ENCODE results near the gene SH3RF3.
A peak's percentile ranks its signal among the peaks of the same experiment; 100 is the strongest.

The SH3RF3 gene

DNA sequence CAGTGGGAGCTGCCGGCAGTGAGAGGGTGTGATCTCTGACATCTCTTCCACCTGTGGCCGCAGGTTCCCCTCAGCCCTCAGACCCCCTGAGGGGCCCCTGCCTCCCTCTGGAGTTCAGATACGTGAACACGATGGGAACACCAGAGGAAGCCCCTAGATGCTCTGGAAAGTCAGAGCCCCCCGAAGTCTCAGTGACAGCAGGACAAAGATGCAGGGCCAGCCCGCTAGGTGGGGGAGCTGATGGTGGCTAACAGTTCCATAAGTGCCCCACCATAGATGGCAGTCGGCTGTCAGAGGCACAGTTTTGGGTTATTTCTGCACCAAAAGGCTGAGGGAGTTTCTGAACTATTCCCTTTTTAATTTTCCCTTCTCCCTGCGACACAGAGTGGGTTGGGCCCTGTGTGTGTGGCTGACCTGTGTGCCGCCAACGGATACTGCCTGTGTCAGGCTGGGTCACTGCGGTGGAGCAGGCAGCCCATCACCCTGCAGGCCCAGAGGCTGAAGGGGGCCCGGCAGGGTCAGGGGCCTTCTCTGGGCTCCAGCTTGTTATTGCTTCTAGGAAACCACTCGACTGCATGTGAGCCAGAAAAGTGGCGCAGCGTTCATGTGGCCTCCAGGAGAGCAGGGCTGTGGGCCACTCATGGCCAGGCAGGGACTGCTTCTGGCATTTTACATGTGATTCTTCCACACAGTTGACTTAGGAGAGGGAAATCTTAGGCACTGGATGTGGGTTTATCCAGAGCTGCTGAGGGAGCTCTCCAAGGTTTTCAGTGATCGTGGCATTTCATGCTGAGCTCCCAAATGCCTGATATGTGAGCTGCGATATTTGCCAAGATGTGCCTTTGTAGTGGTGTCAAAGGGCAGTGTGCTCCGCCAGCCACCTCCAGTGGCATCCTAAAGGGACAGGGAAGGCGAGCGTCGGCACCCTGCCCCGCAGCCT lies 225.1 kb downstream of the SH3RF3 start:
- no peak for DNase-seq (ENCODE audit: low spot score)
- WGBS, 2 donors (ENCODE audit: extremely low coverage in 2 of 2, insufficient read length in 2 of 2, insufficient replicate concordance in 1 of 2): no CpG with 5 or more reads among the region's 22 CpGs
- H3K9ac ChIP-seq (ENCODE audit: low read depth, low read length, poor library complexity): no peak overlapping the region

DNA sequence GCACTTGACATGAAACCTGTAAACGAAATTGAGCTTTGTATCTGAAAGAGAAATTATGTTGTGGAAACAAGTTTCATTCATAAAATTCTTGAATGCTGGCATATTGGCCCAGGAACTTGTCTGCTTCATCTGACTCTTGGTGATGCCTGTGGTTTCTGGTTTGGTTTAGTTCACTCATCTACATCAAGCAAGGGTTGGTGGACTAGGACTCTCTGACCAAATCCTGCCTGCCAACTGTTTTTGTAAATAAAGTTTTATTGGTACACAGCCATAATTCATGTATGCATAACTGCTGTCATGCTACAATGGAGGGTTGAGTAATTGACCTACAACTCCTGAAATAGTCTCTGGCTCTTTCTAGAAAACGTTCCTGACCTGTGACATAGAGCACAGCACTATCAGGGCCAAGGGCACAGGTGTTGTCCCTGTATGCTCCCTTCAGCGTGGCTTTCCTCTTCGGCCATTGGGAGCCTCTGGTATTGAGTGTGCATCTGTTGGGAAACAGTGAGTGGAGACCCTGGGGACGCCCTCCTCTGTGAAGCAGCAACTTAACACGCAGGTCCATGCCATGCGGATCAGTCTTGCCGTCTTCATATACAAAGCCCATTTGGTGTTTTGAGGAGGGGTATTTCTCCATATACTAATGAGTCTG lies 226.3 kb downstream of the SH3RF3 start:
- Histone ChIP-seq H2AK5ac (ENCODE audit: low read depth, low read length) (no peak overlapping the region), H2BK12ac (ENCODE audit: low read length) (no peak overlapping the region), H2BK5ac (ENCODE audit: low read length) (no peak overlapping the region), H3K36me3 (replicated peaks in 1 of 2; ENCODE audit: control insufficient read depth in 2 of 2, insufficient read depth in 2 of 2, low read length in 2 of 2) (peaks cover 0 to 2% of the 10 kb centered on the region in 2 donors), H3K14ac (ENCODE audit: low read length) (no peak overlapping the region), H3K27me3 (ENCODE audit: control insufficient read depth in 3 of 3, insufficient read depth in 3 of 3, low read depth in 1 of 3, low read length in 3 of 3) (no peaks in the 10 kb centered on the region), H3K23ac (ENCODE audit: low read depth, low read length, poor library complexity) (no peak overlapping the region), H3K4me2 (ENCODE audit: insufficient read depth, low read length, poor library complexity, severe bottlenecking) (no peak overlapping the region), H3K9ac (ENCODE audit: low read depth, low read length, poor library complexity) (no peak overlapping the region), H2BK120ac (ENCODE audit: low read depth, low read length) (no peak overlapping the region), H3K4ac (ENCODE audit: low read length) (no peak overlapping the region), H2AFZ (ENCODE audit: low read length) (no peak overlapping the region), H3K4me1 (ENCODE audit: control insufficient read depth in 2 of 2, insufficient read depth in 1 of 2, low read depth in 1 of 2, low read length in 2 of 2) (peaks cover 2 to 4% of the 10 kb centered on the region in 2 donors), H3K9me3 (replicated peaks in 1 of 2; ENCODE audit: control insufficient read depth in 2 of 2, insufficient read depth in 1 of 2, low read depth in 1 of 2, low read length in 2 of 2) (peaks cover 7 to 18% of the 10 kb centered on the region in 2 donors), H2BK15ac (ENCODE audit: low read length) (no peak overlapping the region), H3K27ac (replicated peaks; ENCODE audit: low read length) (no peak overlapping the region), H3K79me1 (ENCODE audit: low read depth, low read length) (no peaks in the 10 kb centered on the region), H4K91ac (ENCODE audit: low read depth, low read length, poor library complexity) (no peak overlapping the region), H3K18ac (ENCODE audit: low read length) (no peak overlapping the region), H3K4me3 (ENCODE audit: low read length in 2 of 2) (no peak overlapping the region), H4K8ac (ENCODE audit: low read depth, low read length) (no peak overlapping the region)
- WGBS, 2 donors (ENCODE audit: extremely low coverage in 2 of 2, insufficient read length in 2 of 2, insufficient replicate concordance in 1 of 2): no CpG with 5 or more reads among the region's 8 CpGs
- DNase-seq (ENCODE audit: low spot score): no peak

More for the DNA sequence above, 225.1 kb downstream of the SH3RF3 start:
- H3K4ac ChIP-seq (ENCODE audit: low read length): no peak overlapping the region
- no peak overlapping the region for H4K91ac ChIP-seq (ENCODE audit: low read depth, low read length, poor library complexity)
- no peak overlapping the region for H2BK5ac ChIP-seq (ENCODE audit: low read length)
- H3K9me3 ChIP-seq (replicated peaks in 1 of 2; ENCODE audit: control insufficient read depth in 2 of 2, insufficient read depth in 1 of 2, low read depth in 1 of 2, low read length in 2 of 2): peaks cover 7 to 18% of the 10 kb centered on the region in 2 donors
- peaks cover 0 to 2% of the 10 kb centered on the region in 2 donors for H3K36me3 ChIP-seq (replicated peaks in 1 of 2; ENCODE audit: control insufficient read depth in 2 of 2, insufficient read depth in 2 of 2, low read length in 2 of 2)
- no peak overlapping the region for H2AFZ ChIP-seq (ENCODE audit: low read length)
- no peak overlapping the region for H3K27ac ChIP-seq (replicated peaks; ENCODE audit: low read length)
- peak overlapping the region; percentile 28 for H3K14ac ChIP-seq (ENCODE audit: low read length)
- no peak overlapping the region for H3K4me3 ChIP-seq (ENCODE audit: low read length in 2 of 2)
- no peak overlapping the region for H4K8ac ChIP-seq (ENCODE audit: low read depth, low read length)
- H2BK12ac ChIP-seq (ENCODE audit: low read length): no peak overlapping the region
- no peak overlapping the region for H2BK120ac ChIP-seq (ENCODE audit: low read depth, low read length)
- H3K27me3 ChIP-seq (ENCODE audit: control insufficient read depth in 3 of 3, insufficient read depth in 3 of 3, low read depth in 1 of 3, low read length in 3 of 3): no peaks in the 10 kb centered on the region
- H3K4me2 ChIP-seq (ENCODE audit: insufficient read depth, low read length, poor library complexity, severe bottlenecking): no peak overlapping the region
- H3K4me1 ChIP-seq (ENCODE audit: control insufficient read depth in 2 of 2, insufficient read depth in 1 of 2, low read depth in 1 of 2, low read length in 2 of 2): peaks cover 11 to 14% of the 10 kb centered on the region in 2 donors
- H3K23ac ChIP-seq (ENCODE audit: low read depth, low read length, poor library complexity): peak overlapping the region; percentile 38
- peak overlapping the region; percentile 25 for H3K18ac ChIP-seq (ENCODE audit: low read length)
- H2AK5ac ChIP-seq (ENCODE audit: low read depth, low read length): peak overlapping the region; percentile 32
- peak overlapping the region; percentile 90 for H2BK15ac ChIP-seq (ENCODE audit: low read length)
- no peaks in the 10 kb centered on the region for H3K79me1 ChIP-seq (ENCODE audit: low read depth, low read length)

GRCh38 chr2:109356324-109357035 lies 227.5 kb downstream of the SH3RF3 start:
- H2AK5ac ChIP-seq (ENCODE audit: low read depth, low read length): no peak overlapping the region
- no peak overlapping the region for H3K23ac ChIP-seq (ENCODE audit: low read depth, low read length, poor library complexity)
- no peak overlapping the region for H3K14ac ChIP-seq (ENCODE audit: low read length)
- no peak overlapping the region for H2BK120ac ChIP-seq (ENCODE audit: low read depth, low read length)
- DNase-seq (ENCODE audit: low spot score): no peak
- no peak overlapping the region for H3K4me2 ChIP-seq (ENCODE audit: insufficient read depth, low read length, poor library complexity, severe bottlenecking)
- no peak overlapping the region for H4K91ac ChIP-seq (ENCODE audit: low read depth, low read length, poor library complexity)
- H2BK15ac ChIP-seq (ENCODE audit: low read length): no peak overlapping the region
- WGBS, 2 donors (ENCODE audit: extremely low coverage in 2 of 2, insufficient read length in 2 of 2, insufficient replicate concordance in 1 of 2): no CpG with 5 or more reads among the region's 7 CpGs
- no peaks in the 10 kb centered on the region for H3K27me3 ChIP-seq (ENCODE audit: control insufficient read depth in 3 of 3, insufficient read depth in 3 of 3, low read depth in 1 of 3, low read length in 3 of 3)
- no peaks in the 10 kb centered on the region for H3K4me1 ChIP-seq (ENCODE audit: control insufficient read depth in 2 of 2, insufficient read depth in 1 of 2, low read depth in 1 of 2, low read length in 2 of 2)
- no peak overlapping the region for H3K27ac ChIP-seq (replicated peaks; ENCODE audit: low read length)
- no peak overlapping the region for H3K4ac ChIP-seq (ENCODE audit: low read length)
- H3K9ac ChIP-seq (ENCODE audit: low read depth, low read length, poor library complexity): no peak overlapping the region
- H3K36me3 ChIP-seq (replicated peaks in 1 of 2; ENCODE audit: control insufficient read depth in 2 of 2, insufficient read depth in 2 of 2, low read length in 2 of 2): peaks cover 0 to 2% of the 10 kb centered on the region in 2 donors
- no peaks in the 10 kb centered on the region for H3K79me1 ChIP-seq (ENCODE audit: low read depth, low read length)
- H2BK12ac ChIP-seq (ENCODE audit: low read length): no peak overlapping the region
- H3K9me3 ChIP-seq (replicated peaks in 1 of 2; ENCODE audit: control insufficient read depth in 2 of 2, insufficient read depth in 1 of 2, low read depth in 1 of 2, low read length in 2 of 2): peaks cover 7 to 18% of the 10 kb centered on the region in 2 donors
- H4K8ac ChIP-seq (ENCODE audit: low read depth, low read length): no peak overlapping the region
- no peak overlapping the region for H2BK5ac ChIP-seq (ENCODE audit: low read length)
- H3K18ac ChIP-seq (ENCODE audit: low read length): no peak overlapping the region
- H2AFZ ChIP-seq (ENCODE audit: low read length): no peak overlapping the region
- H3K4me3 ChIP-seq (ENCODE audit: low read length in 2 of 2): no peak overlapping the region
